A673 (cell line): ENCODE data around the gene UBA52. TPM values are rescaled to one million over a fixed set of nuclear protein-coding genes. Genes with fewer than 3 reads are reported as not detected.

ENCODE experiments used
- BruUV-seq: library from RNA; stranded (reverse); fragments of 400-500 nt; replicated peaks from 2 replicates; lab custom pipeline; 2021; lab: Mats Ljungman, UMichigan
- CTCF ChIA-PET: fragments of 300-600 bp; sonication (Branson Sonifier 250); formaldehyde crosslinking; loops from one replicate; lab custom pipeline; 2022; ENCODE audit warnings: antibody characterized with exemption; lab: Charles Lee
- POLR2A ChIA-PET: fragments of 300-600 bp; sonication (Branson Sonifier 250); formaldehyde crosslinking; loops from one replicate; lab custom pipeline; 2022; ENCODE audit warnings: antibody characterized with exemption; ENCODE audit not compliant: low non-redundant PET; lab: Charles Lee
- DNase-seq: peaks from one replicate; pipeline ENCODE4 v3.0.0-alpha.2; 2015; ENCODE audit warnings: low spot score
- H3K27ac ChIP-seq: fragments of 200-600 bp; sonication (generic); 2 replicates; pipeline ENCODE4 v1.5.1; 2016; ENCODE audit warnings: mixed run types, low read depth, mild to moderate bottlenecking, mixed read lengths, antibody characterized with exemption, low read length; ENCODE audit not compliant: poor library complexity, severe bottlenecking
- H3K27me3 ChIP-seq: fragments of 200-600 bp; sonication (generic); replicated peaks from 2 replicates; pipeline ENCODE4 v1.6.1; 2017; ENCODE audit warnings: mixed run types, low read depth, mild to moderate bottlenecking, mixed read lengths, antibody characterized with exemption, low read length; ENCODE audit not compliant: insufficient read depth, poor library complexity
- H3K36me3 ChIP-seq: fragments of 200-600 bp; sonication (generic); 2 replicates; pipeline ENCODE4 v1.6.1; 2016; ENCODE audit warnings: mixed run types, mild to moderate bottlenecking, mixed read lengths, antibody characterized with exemption, low read length; ENCODE audit not compliant: insufficient read depth, poor library complexity, severe bottlenecking
- H3K4me1 ChIP-seq: fragments of 200-600 bp; sonication (generic); 2 replicates; pipeline ENCODE4 v1.6.1; 2017; ENCODE audit warnings: mixed run types, mild to moderate bottlenecking, mixed read lengths, antibody characterized with exemption, low read length; ENCODE audit not compliant: insufficient read depth, poor library complexity, severe bottlenecking
- H3K4me3 ChIP-seq: fragments of 200-600 bp; sonication (generic); 2 replicates; pipeline ENCODE4 v1.5.1; 2016; ENCODE audit warnings: low read depth, mixed run types, mild to moderate bottlenecking, mixed read lengths, low read length; ENCODE audit not compliant: poor library complexity, severe bottlenecking
- H3K9me3 ChIP-seq: fragments of 200-600 bp; sonication (generic); 2 replicates; pipeline ENCODE4 v1.6.1; 2016; ENCODE audit warnings: mixed run types, low read depth, mild to moderate bottlenecking, mixed read lengths, antibody characterized with exemption, low read length; ENCODE audit not compliant: poor library complexity, severe bottlenecking
- EZH2 ChIP-seq: fragments of 200-600 bp; sonication (generic); IDR thresholded peaks from 2 replicates; pipeline ENCODE4 v1.6.1; 2017; ENCODE audit warnings: borderline replicate concordance, low read depth, mild to moderate bottlenecking, mixed read lengths, antibody characterized with exemption, low read length; ENCODE audit not compliant: poor library complexity, severe bottlenecking
- intact Hi-C: fragments of 100-400 bp; cut with micrococcal nuclease; formaldehyde crosslinking; loops from one replicate; pipeline ENCODE4 v1.10.0; 2022; ENCODE audit not compliant: unreplicated experiment
- total RNA-seq: library from RNA; stranded (reverse); gene quantifications from 2 replicates; pipeline ENCODE4 v1.2.3, GENCODE V29; 2021
- TF ChIP-seq, protein P1 (sequence below): fragments of 300-800, 200-600 bp; sonication (generic); conservative IDR thresholded peaks from 2 replicates; pipeline ENCODE4 v1.5.1; 2017; ENCODE audit warnings: low read depth, mild to moderate bottlenecking, antibody characterized with exemption, low read length, moderate library complexity, mixed read lengths

Gene UBA52
- total RNA-seq, 1 experiment from 2014 or later: 1,348 TPM

DNA sequence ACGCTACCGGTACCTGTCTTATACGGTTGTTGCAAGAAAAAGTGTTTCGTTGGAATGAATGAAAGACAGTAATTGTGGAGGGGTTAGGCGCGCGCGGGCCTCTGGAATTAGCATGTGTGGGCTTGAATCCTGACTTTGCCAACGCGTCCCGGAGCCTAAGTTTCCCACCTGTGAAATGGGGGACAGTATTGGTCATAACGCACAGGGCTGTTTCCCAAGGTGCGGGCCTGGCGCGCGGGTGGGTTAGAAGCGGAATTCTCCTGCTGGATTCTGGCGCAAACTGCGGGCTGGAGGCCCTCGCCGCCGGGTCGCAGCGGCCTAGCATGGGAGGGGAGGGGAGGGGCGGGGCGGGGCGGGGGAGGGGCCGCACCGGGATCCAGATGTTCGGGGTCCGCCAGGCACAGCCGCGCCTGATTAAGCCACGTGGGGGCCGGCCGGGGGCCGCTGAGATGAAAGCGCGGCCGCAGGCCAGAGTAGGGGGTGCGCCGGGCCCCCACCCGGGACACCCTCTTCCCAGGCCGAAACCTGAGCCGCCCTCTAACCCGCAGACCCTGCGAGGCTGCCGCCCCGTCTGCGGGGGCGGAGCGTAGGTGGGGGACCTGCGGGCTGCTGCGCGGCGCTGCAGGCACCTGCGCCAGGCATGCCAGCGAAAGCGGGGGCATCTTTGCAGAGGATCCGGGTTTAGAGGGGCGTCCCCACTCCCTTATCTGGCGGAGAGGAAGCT lies 39.8 kb downstream of the UBA52 start:
- intact Hi-C loops: no loop called here
- no peaks in the 10 kb centered on the region for H3K27me3 ChIP-seq
- ChIA-PET CTCF (no interaction called here), POLR2A (no interaction called here)
- BruUV-seq: no TSS peak
- H3K9me3 ChIP-seq: no peaks in the 10 kb centered on the region
- H3K27ac ChIP-seq: peak overlapping the region; percentile 22
- H3K36me3 ChIP-seq: no peaks in the 10 kb centered on the region
- no peak for TF ChIP-seq EZH2
- TF ChIP-seq, protein P1, sequence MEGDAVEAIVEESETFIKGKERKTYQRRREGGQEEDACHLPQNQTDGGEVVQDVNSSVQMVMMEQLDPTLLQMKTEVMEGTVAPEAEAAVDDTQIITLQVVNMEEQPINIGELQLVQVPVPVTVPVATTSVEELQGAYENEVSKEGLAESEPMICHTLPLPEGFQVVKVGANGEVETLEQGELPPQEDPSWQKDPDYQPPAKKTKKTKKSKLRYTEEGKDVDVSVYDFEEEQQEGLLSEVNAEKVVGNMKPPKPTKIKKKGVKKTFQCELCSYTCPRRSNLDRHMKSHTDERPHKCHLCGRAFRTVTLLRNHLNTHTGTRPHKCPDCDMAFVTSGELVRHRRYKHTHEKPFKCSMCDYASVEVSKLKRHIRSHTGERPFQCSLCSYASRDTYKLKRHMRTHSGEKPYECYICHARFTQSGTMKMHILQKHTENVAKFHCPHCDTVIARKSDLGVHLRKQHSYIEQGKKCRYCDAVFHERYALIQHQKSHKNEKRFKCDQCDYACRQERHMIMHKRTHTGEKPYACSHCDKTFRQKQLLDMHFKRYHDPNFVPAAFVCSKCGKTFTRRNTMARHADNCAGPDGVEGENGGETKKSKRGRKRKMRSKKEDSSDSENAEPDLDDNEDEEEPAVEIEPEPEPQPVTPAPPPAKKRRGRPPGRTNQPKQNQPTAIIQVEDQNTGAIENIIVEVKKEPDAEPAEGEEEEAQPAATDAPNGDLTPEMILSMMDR: no peak
- peak overlapping the region; percentile 56 for H3K4me3 ChIP-seq
- H3K4me1 ChIP-seq: peaks cover 48% of the 10 kb centered on the region
- DNase-seq: no peak

DNA sequence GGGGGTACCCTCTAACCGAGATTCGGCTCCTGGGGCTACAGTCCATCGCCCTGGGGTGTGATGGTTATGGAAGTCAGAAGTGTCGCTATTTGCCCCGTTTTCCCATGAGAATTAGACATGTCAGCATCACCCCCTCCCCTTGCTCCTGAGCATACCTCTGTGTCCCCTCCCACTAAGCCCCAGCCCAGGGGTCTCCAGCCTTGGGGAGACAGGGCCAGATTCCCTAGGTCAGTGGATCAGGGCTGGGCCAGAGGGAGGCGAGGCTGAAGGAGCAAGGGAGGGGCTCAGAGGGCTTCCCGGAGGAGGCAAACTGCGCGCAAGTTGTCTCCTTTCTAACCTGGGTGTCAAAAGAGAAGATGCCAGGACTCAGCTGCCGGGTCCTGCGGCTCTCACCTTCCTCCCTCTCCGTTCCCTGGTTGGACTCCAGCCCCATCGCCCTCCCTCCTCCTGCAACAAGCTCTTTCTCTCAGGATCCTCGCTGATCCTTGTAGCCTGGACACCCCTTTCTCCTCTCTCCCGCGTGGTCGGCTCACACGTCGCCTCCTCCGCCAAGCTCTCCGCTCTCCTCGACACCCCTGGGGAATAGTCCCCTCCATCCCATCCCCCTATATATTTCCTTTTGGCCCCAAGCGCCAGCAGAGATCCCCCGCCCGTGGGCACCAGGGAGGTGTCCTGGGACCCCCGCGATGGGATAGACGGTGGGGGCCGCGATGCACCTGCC lies 40.6 kb downstream of the UBA52 start:
- POLR2A ChIA-PET: no interaction called here
- Histone ChIP-seq H3K27me3 (no peaks in the 10 kb centered on the region), H3K27ac (no peak overlapping the region), H3K36me3 (no peaks in the 10 kb centered on the region), H3K4me3 (peak overlapping the region; percentile 56), H3K4me1 (peaks cover 48% of the 10 kb centered on the region), H3K9me3 (no peaks in the 10 kb centered on the region)
- no peak for TF ChIP-seq EZH2
- TF ChIP-seq, protein P1: no peak
- no TSS peak for BruUV-seq
- no peak for DNase-seq
- intact Hi-C loops: no loop called here
- CTCF ChIA-PET: no interaction called here

DNA sequence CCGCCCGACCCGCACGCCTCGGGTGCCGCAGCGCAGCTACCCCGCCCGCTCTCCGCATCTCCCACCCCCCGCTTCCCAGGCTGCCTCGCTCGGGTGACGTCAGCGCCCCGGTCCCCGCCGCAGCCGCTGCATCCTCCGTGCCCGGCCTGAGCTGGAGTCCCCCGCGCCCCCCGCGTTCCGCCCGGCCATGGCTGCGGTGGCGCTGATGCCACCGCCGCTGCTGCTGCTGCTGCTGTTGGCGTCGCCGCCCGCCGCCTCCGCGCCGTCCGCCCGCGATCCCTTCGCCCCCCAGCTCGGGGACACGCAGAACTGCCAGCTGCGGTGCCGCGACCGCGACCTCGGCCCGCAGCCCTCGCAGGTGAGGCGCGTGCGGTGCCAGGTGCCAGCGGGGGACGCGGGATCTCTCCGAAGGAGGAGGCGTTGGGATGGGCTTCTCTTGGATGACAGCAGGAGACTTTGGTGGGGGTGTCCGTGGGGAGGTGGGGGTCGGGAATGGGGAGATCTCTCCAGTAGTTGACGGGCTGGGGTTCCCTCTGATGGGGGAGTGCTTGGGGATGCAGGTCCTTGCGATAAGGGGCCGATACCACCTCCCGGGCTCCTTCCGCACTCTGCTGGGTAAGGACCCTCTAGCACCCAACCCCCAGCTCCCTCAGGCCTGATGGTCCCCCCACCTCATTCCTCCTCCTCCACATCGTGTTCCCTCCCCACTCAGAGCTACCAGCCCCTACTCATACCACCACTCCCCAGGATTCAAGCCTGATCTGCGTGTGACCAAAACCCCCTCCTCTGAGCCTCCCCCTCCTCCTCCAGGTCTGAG lies 41.3 kb downstream of the UBA52 start, which contains the start of gene TMEM59L:
TMEM59L (plus strand) TSS at position 99 of the 817 bp plus-strand sequence; CDS start at position 188, 89 bp downstream.
- TF ChIP-seq, protein P1: no peak
- TF ChIP-seq EZH2: no peak
- H3K27ac ChIP-seq: no peak within 1 kb of the TSS
- peak within 1 kb of the TSS; percentile 56 for H3K4me3 ChIP-seq
- ChIA-PET POLR2A (no interaction called here), CTCF (no interaction called here)
- intact Hi-C loops: no loop called here
- no TSS peak for BruUV-seq
- H3K4me1 ChIP-seq: peaks cover 44% of the 10 kb centered on the region
- no peaks in the 10 kb centered on the region for H3K36me3 ChIP-seq
- no peaks in the 10 kb centered on the region for H3K27me3 ChIP-seq
- no peak for DNase-seq
- no peaks in the 10 kb centered on the region for H3K9me3 ChIP-seq
